Smooth muscle cell of the brain vasculature (primary cell): ENCODE results near the gene PNPLA2.

Experiments
- DNase-seq: peaks from one replicate; pipeline ENCODE4 v3.0.0-alpha.2; 2012; ENCODE audit warnings: low read depth, low spot score

The PNPLA2 gene

DNA sequence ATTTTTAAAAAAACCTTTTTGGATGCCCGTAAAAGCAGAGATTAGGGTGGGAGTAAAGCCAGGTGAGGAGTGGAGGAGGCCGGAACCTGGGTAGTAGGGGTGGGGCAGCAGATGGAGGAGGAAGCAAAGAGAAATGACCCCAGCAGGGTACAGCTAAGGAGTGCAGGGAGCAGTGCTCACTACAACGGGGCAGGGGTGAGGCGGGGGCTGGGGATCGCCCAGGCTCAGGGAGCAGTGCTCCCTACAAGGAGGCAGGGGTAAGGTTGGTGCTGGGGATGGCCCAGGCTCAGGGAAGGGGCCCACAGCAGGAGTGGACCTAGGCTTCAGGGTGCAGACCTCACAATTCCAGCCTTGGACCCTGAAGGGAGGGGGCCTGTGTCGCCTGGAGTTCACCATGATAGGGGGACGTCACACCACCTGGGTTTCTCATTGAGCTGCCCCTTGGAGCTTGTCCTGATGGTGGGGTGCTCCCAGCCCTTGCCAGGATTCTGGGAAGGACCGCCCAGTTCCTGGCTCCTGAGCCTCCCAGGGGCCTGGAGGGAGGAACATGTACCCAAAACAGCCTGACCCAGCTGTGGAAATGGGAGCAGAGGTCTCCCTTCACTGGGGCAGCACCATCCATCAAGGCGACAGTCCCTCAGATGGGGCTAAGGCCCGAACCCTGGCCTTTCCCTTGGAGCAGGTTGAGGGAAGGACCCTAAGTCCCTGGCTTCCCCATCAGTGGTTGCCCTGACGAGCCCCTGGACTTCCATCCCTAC lies 2.9 kb upstream of the PNPLA2 start:
- DNase-seq: no peak

DNA sequence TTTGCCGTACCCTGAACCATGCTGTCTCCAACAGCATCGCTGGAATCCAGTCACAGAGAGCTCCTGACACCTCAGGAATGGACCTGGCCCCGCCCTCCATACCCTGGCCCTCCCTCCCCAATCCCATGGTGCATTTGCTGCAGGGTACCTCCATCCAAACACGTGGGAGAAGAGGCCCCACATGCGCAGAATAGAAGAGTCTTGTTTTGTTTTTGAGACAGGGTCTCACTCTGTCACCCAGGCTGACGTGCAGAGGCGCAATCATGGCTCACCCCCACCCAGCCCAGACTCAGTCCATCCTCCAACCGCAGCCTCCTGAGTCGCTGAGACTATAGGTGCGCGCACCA lies 2.3 kb upstream of the PNPLA2 start:
- no peak for DNase-seq

DNA sequence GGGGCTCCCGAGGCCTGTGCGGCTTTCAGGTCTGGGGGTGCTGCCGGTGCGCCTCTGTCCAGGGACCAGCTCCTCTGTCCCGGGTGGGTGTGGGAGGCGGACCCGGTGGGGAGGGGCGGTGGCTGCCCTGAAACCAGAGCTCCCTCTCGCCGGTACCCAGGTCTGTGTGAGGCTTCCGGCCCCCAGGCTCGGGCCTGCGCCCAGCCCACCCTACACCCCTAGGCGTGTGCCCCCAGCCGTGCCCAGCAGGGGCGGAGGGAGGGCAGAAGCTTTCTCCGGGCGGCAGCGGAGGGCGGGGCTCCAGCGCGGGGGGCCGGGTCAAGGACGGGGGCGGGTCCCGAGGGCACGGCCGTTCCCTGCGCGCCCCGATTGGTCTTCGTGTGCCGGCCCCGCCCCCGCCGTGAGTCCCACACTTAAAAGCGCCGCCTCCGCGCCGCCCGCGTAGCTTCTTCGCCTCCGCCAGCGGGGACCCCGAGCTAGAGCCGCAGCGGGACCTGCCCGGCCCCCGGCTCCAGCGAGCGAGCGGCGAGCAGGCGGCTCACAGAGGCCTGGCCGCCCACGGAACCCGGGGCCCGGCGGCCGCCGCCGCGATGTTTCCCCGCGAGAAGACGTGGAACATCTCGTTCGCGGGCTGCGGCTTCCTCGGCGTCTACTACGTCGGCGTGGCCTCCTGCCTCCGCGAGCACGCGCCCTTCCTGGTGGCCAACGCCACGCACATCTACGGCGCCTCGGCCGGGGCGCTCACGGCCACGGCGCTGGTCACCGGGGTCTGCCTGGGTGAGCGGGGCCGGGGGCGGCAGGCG lies 616 bp downstream of the PNPLA2 start:
- DNase-seq: no peak

DNA sequence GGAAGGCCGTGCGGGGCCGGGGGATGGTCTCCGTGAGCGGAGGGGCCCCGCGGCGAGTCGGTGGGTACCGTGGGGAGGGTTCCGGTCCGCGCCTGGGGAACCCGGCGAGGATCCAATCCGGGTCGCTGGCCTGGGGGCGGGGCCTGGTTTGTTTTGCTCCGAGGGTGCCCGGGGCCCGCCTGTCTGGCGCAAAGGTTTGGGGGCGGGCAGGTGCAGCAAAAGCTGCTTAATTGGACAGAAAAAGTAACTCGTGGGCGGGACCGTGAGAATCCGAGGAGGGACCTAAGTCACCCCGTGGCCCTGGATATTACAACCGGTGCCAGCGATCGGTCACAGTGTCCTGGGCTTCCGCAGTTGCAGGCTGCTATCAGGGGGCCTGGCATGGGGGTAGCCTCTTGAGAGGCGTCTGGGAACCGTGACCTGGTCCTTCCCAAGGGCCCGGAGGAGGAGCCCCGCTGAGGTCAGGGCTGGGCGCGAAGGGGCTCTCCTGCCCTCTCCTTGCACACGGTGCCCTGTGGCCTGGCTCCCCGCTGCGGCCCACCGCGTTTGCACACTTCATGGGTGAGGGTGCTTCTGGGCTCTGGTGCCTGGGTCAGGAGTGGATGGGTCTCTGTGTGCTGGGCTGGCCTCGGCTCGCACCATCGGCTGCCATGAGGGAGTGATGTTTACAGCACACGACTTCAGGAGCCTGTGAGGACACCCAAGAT lies 1.4 kb downstream of the PNPLA2 start:
- no peak for DNase-seq

DNA sequence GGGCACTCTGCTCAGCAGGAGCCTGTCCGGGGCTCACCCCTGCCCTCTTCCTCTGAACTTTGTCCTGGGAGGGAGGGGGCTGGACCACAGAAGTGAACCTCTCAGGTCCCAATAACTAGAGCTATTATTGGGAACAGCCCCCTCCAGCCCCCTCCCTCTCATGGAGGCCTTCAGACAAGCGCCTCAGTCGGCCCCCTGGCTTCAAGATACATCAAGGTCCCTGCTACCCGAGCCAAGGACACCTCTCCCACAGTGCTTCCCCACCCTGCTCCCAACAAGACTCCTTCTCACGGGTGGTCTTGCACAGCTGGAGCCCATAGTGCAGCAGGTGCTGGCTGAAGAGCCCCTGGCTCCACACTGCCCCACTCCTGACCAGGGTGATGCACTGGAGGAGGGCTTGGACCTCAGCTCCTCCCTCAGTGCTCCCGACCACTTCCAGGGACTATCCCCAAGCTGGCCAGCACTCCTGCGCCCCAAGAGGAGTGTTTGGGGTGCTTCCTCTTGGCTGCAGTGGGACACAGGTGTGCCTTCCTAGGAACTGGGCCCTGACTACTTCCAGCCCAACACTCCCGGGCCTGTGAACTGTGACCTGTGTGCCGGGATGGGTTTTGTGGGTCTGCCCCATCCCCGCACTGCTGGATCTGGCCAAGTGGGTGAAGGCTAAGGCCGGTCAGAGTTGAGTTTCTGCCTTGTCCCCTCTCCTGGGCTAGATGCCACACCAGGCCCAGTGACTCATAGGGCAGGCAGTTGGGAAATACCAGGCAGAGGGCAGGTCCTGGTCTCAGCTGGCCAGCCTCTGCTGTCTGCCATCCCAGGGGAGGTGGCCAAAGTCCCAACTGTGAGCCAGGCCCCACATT lies 2.2 kb downstream of the PNPLA2 start:
- no peak for DNase-seq

DNA sequence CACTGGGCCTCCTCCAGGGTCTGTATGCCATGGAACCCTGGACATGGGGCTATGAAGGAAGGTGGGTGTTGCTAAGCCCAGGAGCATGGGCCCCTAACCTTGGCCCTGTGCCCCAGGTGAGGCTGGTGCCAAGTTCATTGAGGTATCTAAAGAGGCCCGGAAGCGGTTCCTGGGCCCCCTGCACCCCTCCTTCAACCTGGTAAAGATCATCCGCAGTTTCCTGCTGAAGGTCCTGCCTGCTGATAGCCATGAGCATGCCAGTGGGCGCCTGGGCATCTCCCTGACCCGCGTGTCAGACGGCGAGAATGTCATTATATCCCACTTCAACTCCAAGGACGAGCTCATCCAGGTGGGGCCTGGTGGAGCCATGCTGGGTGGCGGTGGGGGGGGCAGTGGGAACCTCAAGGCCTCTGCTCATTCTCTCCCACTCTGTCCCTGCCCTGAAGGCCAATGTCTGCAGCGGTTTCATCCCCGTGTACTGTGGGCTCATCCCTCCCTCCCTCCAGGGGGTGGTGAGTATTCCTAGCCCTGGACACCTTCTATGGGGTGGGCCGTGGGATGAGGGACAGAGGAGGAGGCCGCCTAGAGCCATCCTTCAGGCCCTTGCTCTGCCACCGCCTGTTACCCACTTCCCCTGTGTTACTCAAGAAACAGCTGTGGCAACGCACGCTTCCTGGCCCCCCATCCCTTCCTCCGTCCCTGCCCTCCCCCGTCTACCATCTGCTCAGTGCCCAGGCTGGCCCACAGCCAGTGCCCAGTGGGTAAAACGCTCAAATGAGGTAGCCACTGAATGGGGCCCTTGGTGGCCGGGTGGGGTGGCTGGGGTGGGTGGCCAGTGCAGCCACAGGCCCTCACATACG lies 3.0 kb downstream of the PNPLA2 start:
- DNase-seq: no peak

DNA sequence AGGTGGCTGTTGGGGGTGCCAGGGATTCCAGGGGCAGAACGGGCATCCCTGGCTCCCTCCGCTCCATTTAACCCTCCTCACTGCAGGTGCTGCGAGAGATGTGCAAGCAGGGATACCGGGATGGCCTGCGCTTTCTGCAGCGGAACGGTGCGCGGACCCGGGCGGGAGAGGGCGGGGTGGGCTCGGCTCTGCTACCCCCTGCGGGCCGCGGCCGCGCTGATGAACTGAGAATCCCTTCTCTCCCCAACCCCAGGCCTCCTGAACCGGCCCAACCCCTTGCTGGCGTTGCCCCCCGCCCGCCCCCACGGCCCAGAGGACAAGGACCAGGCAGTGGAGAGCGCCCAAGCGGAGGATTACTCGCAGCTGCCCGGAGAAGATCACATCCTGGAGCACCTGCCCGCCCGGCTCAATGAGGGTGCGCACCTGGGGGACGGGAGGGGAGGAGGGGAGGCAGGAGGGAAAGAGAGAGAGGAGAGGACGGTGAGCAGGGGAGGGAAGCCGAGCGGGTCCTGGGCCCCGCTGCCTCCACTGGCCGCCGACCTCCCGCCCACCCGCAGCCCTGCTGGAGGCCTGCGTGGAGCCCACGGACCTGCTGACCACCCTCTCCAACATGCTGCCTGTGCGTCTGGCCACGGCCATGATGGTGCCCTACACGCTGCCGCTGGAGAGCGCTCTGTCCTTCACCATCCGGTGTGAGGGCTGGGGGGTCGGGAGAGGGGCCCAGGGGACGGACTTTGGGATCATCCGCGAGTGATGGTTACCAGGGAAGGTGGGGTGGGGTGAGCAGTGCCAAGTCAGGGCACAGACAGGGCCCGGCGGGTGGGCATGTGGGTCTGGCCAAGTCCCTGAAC lies 5.0 kb downstream of the PNPLA2 start:
- DNase-seq: no peak

DNA sequence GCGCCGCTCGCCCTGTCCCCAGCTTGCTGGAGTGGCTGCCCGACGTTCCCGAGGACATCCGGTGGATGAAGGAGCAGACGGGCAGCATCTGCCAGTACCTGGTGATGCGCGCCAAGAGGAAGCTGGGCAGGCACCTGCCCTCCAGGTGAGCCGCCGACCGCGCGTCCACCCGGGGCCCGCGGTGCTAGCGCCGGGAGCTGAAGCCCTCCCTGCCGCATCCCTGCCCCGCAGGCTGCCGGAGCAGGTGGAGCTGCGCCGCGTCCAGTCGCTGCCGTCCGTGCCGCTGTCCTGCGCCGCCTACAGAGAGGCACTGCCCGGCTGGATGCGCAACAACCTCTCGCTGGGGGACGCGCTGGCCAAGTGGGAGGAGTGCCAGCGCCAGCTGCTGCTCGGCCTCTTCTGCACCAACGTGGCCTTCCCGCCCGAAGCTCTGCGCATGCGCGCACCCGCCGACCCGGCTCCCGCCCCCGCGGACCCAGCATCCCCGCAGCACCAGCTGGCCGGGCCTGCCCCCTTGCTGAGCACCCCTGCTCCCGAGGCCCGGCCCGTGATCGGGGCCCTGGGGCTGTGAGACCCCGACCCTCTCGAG lies 5.7 kb downstream of the PNPLA2 start:
- no peak for DNase-seq

DNA sequence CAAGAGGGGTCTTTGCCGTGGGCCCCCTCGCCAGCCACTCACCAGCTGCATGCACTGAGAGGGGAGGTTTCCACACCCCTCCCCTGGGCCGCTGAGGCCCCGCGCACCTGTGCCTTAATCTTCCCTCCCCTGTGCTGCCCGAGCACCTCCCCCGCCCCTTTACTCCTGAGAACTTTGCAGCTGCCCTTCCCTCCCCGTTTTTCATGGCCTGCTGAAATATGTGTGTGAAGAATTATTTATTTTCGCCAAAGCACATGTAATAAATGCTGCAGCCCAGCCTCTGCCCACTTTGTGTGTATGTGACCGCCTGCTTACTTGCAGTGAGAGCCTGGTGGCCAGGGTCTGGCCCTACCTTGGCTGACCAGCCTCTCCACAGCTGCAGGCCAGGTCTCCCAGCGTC lies 6.2 kb downstream of the PNPLA2 start:
- no peak for DNase-seq

DNA sequence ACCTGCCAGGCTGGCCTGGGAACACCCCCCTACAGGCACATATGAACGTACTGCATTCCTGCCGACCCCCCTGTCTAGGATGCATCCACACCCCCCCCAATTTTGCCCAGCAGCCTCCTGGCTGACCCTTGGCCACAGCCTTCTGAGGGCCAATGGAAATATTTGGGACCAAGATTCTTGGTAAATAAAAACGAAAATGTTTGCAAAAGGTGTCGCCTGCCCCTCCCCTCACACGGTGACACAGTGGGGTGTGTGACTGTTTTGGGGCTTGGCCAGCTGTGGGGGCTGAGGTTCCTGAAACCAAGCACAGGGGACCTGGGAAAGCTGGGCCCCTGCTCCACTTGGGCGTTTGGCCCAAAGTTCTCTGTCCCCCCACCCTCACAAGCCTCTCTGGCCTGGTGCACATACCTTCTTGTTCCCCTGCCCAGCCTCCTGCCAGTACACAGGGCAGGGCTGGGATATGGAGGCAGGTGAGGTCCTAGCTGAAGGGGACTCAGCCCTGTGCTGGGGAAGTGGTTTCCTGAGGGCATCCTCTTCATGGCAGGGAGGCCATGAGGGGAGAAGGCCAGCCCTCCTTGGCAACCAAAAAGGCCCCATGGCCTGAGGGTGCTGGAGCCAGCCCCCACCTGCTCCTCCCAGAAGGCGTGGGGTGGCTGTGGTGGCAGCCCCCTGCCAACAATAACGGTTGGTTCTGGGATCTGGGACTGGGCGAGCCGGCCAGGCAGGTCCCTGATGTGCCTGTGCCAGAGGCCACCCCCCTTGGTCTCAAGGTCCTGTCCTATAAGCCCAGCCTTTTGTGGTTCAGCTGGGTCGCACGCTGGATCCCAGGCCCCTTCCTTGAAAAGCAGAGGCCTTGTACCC lies 6.9 kb downstream of the PNPLA2 start:
- DNase-seq: no peak

DNA sequence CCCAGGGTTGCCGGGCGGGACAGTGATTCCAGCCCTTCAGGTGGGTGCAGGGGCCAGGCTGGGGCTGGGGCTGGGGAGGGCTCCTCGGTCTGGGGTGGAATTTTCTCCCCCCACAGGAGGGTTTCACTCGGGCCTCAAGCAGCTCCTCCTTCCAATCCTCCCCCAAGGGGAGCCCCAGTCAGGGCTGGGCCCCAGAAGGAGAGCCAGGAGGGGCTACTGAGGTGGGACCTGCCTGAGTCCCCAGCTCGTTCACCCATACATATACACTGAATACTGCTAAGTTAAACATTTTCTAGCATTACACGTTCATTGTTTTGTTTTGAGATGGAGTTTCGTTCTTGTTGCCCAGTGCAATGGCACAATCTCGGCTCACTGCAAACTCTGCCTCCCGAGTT lies 7.5 kb downstream of the PNPLA2 start:
- DNase-seq: no peak

DNA sequence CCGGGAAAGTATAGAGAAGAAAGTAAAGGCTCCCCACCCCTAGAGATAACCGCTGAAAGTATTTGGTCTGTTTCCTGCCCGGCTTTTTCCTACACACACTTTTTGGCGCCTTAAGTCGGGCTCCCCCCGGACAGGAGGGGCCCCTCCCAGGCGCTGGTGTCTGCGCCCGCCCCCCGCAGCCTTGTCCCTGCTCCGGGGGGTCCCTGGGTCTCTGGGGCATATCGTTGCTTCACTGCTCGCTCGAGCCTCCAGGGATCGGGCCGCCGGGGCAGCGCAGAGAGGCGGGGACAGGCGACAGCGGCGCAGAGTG lies 8.1 kb downstream of the PNPLA2 start:
- no peak for DNase-seq

DNA sequence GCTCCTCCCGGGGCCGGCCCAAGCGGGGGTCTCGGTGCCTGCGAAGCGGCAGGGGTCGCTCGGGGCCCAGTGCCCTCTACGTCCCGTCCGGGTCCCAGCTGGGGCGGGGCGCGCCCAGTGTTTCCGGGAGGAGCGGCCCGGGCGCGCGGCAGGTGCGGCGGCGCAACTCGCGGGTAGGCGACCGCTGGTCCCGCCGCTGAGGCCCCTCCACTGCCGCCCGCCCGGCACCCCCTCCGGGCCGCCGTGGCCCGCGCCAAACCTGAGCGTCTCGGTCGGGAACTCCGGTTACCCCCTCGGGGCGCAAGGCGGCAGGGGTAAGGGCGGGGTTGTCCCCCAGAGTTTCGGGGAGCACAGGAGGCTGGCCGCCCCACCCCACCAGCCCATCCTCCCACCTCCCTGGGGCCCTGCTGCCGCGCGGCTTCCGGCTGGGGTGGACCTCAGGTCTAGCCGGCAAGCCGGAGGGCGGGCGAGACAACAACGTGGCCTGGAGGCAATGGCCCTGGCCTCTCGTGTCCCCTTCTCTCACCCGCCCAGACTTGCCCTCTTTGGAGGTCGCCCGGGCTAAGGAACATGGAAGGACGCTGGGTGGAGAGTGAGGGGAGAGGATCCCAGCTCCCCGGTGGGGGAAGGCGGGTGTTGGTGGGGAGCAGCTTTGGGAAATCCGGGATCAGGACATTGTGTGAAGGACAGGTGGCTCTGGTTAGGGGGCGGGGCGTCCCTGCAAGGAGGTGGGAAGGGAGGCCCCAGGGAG lies 8.6 kb downstream of the PNPLA2 start:
- no peak for DNase-seq

DNA sequence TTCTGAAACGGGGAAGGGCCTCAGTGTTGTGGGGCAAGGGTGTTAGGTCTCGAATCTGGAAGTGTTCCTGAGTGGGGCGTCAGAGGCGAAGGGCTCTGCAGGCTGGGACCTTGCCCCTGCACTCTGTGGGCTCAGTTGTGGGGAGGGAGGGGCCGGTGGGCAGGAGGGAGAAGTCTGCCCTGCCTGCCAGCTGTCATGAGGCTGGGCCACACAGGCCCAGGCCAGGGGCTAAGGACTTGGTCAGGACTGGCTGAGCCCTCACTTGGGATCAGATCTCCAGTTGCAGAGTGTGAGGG lies 9.1 kb downstream of the PNPLA2 start, which contains the start of gene CRACR2B:
TSS of gene CRACR2B (plus strand) at position 23 of the 296 bp plus-strand sequence. CDS start 689 bp downstream, outside the sequence.
- no peak for DNase-seq

DNA sequence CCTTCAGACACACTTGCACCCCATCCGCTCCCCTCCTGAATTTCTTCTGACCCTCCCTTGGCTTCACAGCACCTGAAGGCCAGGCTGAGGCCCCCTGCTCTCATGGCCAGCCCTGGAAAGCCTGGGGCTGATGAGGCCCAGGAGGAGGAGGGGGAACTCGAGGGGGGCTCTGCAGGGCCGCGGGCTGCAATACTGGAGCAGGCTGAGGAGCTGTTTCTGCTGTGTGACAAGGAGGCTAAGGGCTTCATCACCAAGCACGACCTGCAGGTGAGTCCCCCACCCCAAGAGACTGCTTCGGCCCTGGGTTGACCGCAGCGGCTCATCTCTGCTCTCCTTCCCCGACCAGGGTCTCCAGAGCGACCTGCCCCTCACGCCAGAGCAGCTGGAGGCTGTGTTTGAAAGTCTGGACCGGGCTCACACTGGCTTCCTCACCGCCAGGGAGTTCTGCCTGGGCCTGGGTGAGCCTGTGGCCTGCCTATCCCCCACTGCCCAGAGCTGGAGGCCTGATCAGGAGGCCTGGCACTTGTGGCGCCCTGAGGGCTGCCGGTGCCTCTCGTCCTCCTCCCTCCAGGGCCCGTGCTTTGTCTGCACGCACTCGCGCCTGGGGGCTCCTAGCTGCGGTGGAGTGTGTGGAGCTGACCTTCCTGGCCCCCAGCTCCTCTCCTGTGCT lies 9.9 kb downstream of the PNPLA2 start:
- DNase-seq: no peak

DNA sequence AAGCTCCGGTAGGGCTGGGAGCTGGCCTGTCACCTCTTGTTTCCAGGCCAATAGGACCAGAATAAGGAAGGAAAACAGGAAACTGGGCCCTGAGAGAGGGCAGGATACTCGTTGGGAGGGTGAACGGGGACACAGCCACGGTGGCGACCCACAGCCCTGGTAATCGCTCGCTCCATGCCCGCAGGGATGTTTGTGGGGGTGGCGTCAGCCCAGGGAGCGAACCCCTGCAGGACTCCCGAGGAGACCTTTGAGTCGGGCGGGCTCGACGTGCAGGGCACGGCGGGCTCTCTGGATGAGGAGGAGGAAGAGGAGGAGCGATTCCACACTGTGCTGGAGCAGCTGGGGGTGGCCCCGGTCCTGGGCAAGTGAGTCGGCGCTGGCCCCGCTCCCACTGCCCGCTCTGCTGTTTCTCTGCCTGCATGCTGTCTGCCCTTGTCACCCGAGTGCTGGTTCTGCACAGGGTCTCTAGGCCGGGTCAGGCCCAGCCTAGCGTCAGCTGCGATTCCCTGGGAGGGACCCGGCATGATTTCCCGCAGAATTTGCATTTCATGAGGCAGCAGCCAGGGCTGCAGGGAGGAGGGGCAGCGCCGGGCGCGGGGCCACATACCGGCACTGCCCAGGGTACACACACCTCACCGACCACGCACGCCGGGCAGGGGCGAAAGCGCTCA lies 10.6 kb downstream of the PNPLA2 start:
- no peak for DNase-seq

DNA sequence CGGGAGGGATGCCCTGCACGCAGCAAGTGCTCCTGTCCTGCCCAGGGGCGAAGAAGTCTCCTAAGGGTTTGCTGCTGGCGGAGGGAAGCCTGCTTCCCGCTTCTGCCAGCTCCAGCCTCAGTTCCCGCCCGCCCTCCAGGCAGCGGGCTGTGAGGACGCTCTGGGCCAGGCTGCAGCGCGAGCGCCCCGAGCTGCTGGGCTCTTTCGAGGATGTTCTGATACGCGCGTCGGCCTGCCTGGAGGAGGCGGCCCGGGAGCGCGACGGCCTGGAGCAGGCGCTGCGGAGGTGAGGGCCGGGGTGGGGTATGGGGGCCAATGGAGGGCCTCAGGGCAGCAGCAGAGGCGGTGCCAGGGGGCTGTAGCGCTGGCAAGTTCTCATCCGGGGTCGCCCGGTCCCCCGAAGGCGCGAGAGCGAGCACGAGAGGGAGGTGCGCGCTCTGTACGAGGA lies 11.2 kb downstream of the PNPLA2 start:
- DNase-seq: no peak
